ENCODE measurements around the gene BEST1. TPM values are rescaled to one million over a fixed set of nuclear protein-coding genes. Genes with fewer than 3 reads are reported as not detected.
"Not testable (repeated sequence)": the region's sequence is repeated elsewhere in the genome, so short reads cannot be mapped to it uniquely, and the experiment has no call there.

BEST1 gene
- total RNA-seq, 1 donor from 2014 or later: not detected

GRCh38 chr11:62000539-62001446, 50.6 kb downstream of the BEST1 start:
- Histone ChIP-seq H3K4me1 (peaks cover 38% of the 10 kb centered on the region), H3K79me2 (ENCODE audit: low read depth) (no peaks in the 10 kb centered on the region), H3K4me3 (no peak overlapping the region), H4K20me1 (ENCODE audit: low read depth) (no peaks in the 10 kb centered on the region), H3K27me3 (no peaks in the 10 kb centered on the region), H3K9me3 (ENCODE audit: low read depth) (no peaks in the 10 kb centered on the region), H2AFZ (replicated peaks) (no peak overlapping the region), H3F3A (ENCODE audit: low read depth) (peaks cover 15% of the 10 kb centered on the region), H3K4me2 (no peak overlapping the region), H3K27ac (no peak overlapping the region), H3K36me3 (no peaks in the 10 kb centered on the region), H3K9ac (no peak overlapping the region)
- Mint-ChIP-seq H3K36me3 (no peaks in the 10 kb centered on the region), H3K27ac (no peak overlapping the region), H3K4me1 (peaks cover 11% of the 10 kb centered on the region), H3K4me3 (no peak overlapping the region), H3K9me3 (peaks cover 8% of the 10 kb centered on the region), H3K27me3 (ENCODE audit: insufficient read depth, low read depth) (no peaks in the 10 kb centered on the region)
- DNase-seq (ENCODE audit: low spot score): no peak
- TF ChIP-seq CTCF (IDR thresholded peaks at IDR 0.05) (no peak), EZH2 (IDR thresholded peaks at IDR 0.05) (no peak), EZH2phosphoT487 (IDR thresholded peaks at IDR 0.05) (no peak)

GRCh38 chr11:62001450-62002191, 51.5 kb downstream of the BEST1 start:
- H3K36me3 Mint-ChIP-seq: no peaks in the 10 kb centered on the region
- Histone ChIP-seq H3K79me2 (ENCODE audit: low read depth) (no peaks in the 10 kb centered on the region), H3K27ac (no peak overlapping the region), H2AFZ (replicated peaks) (no peak overlapping the region), H4K20me1 (ENCODE audit: low read depth) (no peaks in the 10 kb centered on the region), H3K9ac (no peak overlapping the region), H3K4me2 (no peak overlapping the region), H3K4me1 (peaks cover 38% of the 10 kb centered on the region), H3K9me3 (ENCODE audit: low read depth) (no peaks in the 10 kb centered on the region), H3K4me3 (no peak overlapping the region), H3F3A (ENCODE audit: low read depth) (peaks cover 15% of the 10 kb centered on the region), H3K27me3 (no peaks in the 10 kb centered on the region), H3K36me3 (no peaks in the 10 kb centered on the region)
- H3K4me3 Mint-ChIP-seq: no peak overlapping the region
- peaks cover 8% of the 10 kb centered on the region for H3K9me3 Mint-ChIP-seq
- H3K27me3 Mint-ChIP-seq (ENCODE audit: insufficient read depth, low read depth): no peaks in the 10 kb centered on the region
- TF ChIP-seq EZH2 (IDR thresholded peaks at IDR 0.05): no peak
- no peak for TF ChIP-seq CTCF (IDR thresholded peaks at IDR 0.05)
- no peak for TF ChIP-seq EZH2phosphoT487 (IDR thresholded peaks at IDR 0.05)
- no peak for DNase-seq (ENCODE audit: low spot score)
- no peak overlapping the region for H3K27ac Mint-ChIP-seq
- H3K4me1 Mint-ChIP-seq: peaks cover 11% of the 10 kb centered on the region

- Mint-ChIP-seq H3K4me1 (peaks cover 11% of the 10 kb centered on the region), H3K9me3 (peaks cover 10% of the 10 kb centered on the region), H3K27ac (peak overlapping the region; percentile 3)
- H3K9ac ChIP-seq; H4K20me1 ChIP-seq (ENCODE audit: low read depth); H3F3A ChIP-seq (ENCODE audit: low read depth); DNase-seq (ENCODE audit: low spot score); H3K4me2 ChIP-seq; H3K36me3 Mint-ChIP-seq; H3K36me3 ChIP-seq; H3K9me3 ChIP-seq (ENCODE audit: low read depth); H3K27me3 Mint-ChIP-seq (ENCODE audit: insufficient read depth, low read depth); H3K27me3 ChIP-seq; H2AFZ ChIP-seq (replicated peaks); H3K4me3 ChIP-seq; H3K4me3 Mint-ChIP-seq; H3K79me2 ChIP-seq (ENCODE audit: low read depth); H3K27ac ChIP-seq: not testable (repeated sequence)
- peaks cover 32% of the 10 kb centered on the region for H3K4me1 ChIP-seq
Observed at GRCh38 chr11:62002283-62002682, 52.1 kb downstream of the BEST1 start.

Measured in neural progenitor cell (in vitro differentiated cells).